WTC11 (cell line): ENCODE data around the gene TMED10. TPM values are rescaled to one million over a fixed set of nuclear protein-coding genes. Genes with fewer than 3 reads are reported as not detected.

Source experiments
- ATAC-seq: fragments of 200-7000 bp; cut with Tn5 transposase; 2 replicates; pipeline ENCODE4 v1.10.0; 2021; ENCODE audit warnings: mild to moderate bottlenecking, moderate library complexity
- CTCF ChIA-PET: fragments of 300-600 bp; sonication (Branson Sonifier 250); formaldehyde crosslinking; loops from one replicate; lab custom pipeline; 2021; ENCODE audit warnings: antibody characterized with exemption; lab: Charles Lee
- POLR2A ChIA-PET: fragments of 350-600 bp; sonication (Branson Sonifier 250); formaldehyde crosslinking; loops from one replicate; lab custom pipeline; 2021; ENCODE audit warnings: antibody characterized with exemption; lab: Charles Lee
- DNase-seq: peaks from one replicate; pipeline ENCODE4 v3.0.0; 2021; ENCODE audit warnings: low spot score
- H3K27ac Mint-ChIP-seq: 2 replicates; pipeline ENCODE4 v1.8.0; 2021; ENCODE audit warnings: mixed read lengths
- H3K27me3 Mint-ChIP-seq: 2 replicates; pipeline ENCODE4 v1.8.0; 2021; ENCODE audit warnings: low read depth, mild to moderate bottlenecking, moderate library complexity, mixed read lengths
- H3K36me3 Mint-ChIP-seq: 2 replicates; pipeline ENCODE4 v1.8.0; 2021; ENCODE audit warnings: mixed read lengths
- H3K4me1 Mint-ChIP-seq: 2 replicates; pipeline ENCODE4 v1.8.0; 2022; ENCODE audit warnings: mixed read lengths
- H3K4me3 Mint-ChIP-seq: 2 replicates; pipeline ENCODE4 v1.8.0; 2021; ENCODE audit warnings: mild to moderate bottlenecking, moderate library complexity, mixed read lengths
- H3K9me3 Mint-ChIP-seq: 2 replicates; pipeline ENCODE4 v1.8.0; 2021; ENCODE audit warnings: mixed read lengths
- AFF4 ChIP-seq: sonication (generic); formaldehyde crosslinking; IDR thresholded peaks from 2 replicates; pipeline ENCODE4 v1.8.1; 2023; ENCODE audit warnings: mild to moderate bottlenecking, missing genetic modification reagents, borderline replicate concordance
- CDX4 ChIP-seq: fragments of 250-450 bp; sonication (Bioruptor Pico); IDR thresholded peaks from 2 replicates; pipeline ENCODE4 v1.9.0; 2021; ENCODE audit warnings: moderate library complexity, mild to moderate bottlenecking, inconsistent platforms, borderline replicate concordance
- E2F4 ChIP-seq: sonication (generic); formaldehyde crosslinking; IDR thresholded peaks from 2 replicates; pipeline ENCODE4 v1.8.1; 2022; ENCODE audit warnings: low read depth, mild to moderate bottlenecking, moderate library complexity, missing genetic modification reagents, borderline replicate concordance
- ESRRA ChIP-seq: sonication (generic); formaldehyde crosslinking; IDR thresholded peaks from 2 replicates; pipeline ENCODE4 v1.8.1; 2022; ENCODE audit warnings: mild to moderate bottlenecking, missing genetic modification reagents, borderline replicate concordance
- ETV6 ChIP-seq: sonication (generic); formaldehyde crosslinking; IDR thresholded peaks from 2 replicates; pipeline ENCODE4 v1.8.1; 2022; ENCODE audit warnings: mild to moderate bottlenecking, missing genetic modification reagents
- GRHL2 ChIP-seq: fragments of 250-450 bp; sonication (Bioruptor Pico); IDR thresholded peaks from 2 replicates; pipeline ENCODE4 v1.8.0; 2022; ENCODE audit warnings: mild to moderate bottlenecking, moderate library complexity; ENCODE audit not compliant: insufficient replicate concordance, severe bottlenecking
- GTF2I ChIP-seq: fragments of 250-450 bp; sonication (Bioruptor Pico); conservative IDR thresholded peaks from 2 replicates; pipeline ENCODE4 v1.4.0; 2021; ENCODE audit warnings: mild to moderate bottlenecking
- KAT7 ChIP-seq: sonication (generic); formaldehyde crosslinking; IDR thresholded peaks from 2 replicates; pipeline ENCODE4 v1.8.1; 2023; ENCODE audit warnings: missing genetic modification reagents, mild to moderate bottlenecking, borderline replicate concordance
- MYBL2 ChIP-seq: sonication (generic); formaldehyde crosslinking; IDR thresholded peaks from 2 replicates; pipeline ENCODE4 v1.8.1; 2023; ENCODE audit warnings: mild to moderate bottlenecking, moderate library complexity, missing genetic modification reagents
- NR1H2 ChIP-seq: sonication (generic); formaldehyde crosslinking; IDR thresholded peaks from 2 replicates; pipeline ENCODE4 v1.9.0; 2021; ENCODE audit warnings: mild to moderate bottlenecking, moderate library complexity, missing genetic modification reagents
- PREB ChIP-seq: sonication (generic); formaldehyde crosslinking; IDR thresholded peaks from 2 replicates; pipeline ENCODE4 v1.8.1; 2022; ENCODE audit warnings: mild to moderate bottlenecking, missing genetic modification reagents, moderate library complexity, borderline replicate concordance
- ZNF121 ChIP-seq: sonication (generic); formaldehyde crosslinking; IDR thresholded peaks from 2 replicates; pipeline ENCODE4 v1.8.0; 2023; ENCODE audit warnings: missing genetic modification reagents
- ZNF219 ChIP-seq: sonication (generic); formaldehyde crosslinking; IDR thresholded peaks from 2 replicates; pipeline ENCODE4 v1.8.0; 2023; ENCODE audit warnings: missing genetic modification reagents, mild to moderate bottlenecking, borderline replicate concordance
- ZNF317 ChIP-seq: sonication (generic); formaldehyde crosslinking; IDR thresholded peaks from 2 replicates; pipeline ENCODE4 v1.8.1; 2023; ENCODE audit warnings: low read depth, mild to moderate bottlenecking, moderate library complexity, missing genetic modification reagents, borderline replicate concordance
- ZNF396 ChIP-seq: fragments of 250-450 bp; sonication (Bioruptor Pico); IDR thresholded peaks from 2 replicates; pipeline ENCODE4 v1.8.0; 2021; ENCODE audit warnings: mild to moderate bottlenecking, moderate library complexity, borderline replicate concordance
- ZNF416 ChIP-seq: fragments of 250-450 bp; sonication (Bioruptor Pico); IDR thresholded peaks from 2 replicates; pipeline ENCODE4 v1.9.0; 2021; ENCODE audit warnings: mild to moderate bottlenecking, inconsistent platforms
- ZNF423 ChIP-seq: fragments of 250-450 bp; sonication (Bioruptor Pico); IDR thresholded peaks from 2 replicates; pipeline ENCODE4 v2.1.2; 2022; ENCODE audit warnings: mild to moderate bottlenecking, moderate library complexity
- ZNF671 ChIP-seq: fragments of 250-450 bp; sonication (Bioruptor Pico); IDR thresholded peaks from 2 replicates; pipeline ENCODE4 v1.8.0; 2021; ENCODE audit warnings: mild to moderate bottlenecking
- total RNA-seq: library from RNA; stranded (reverse); gene quantifications from 3 replicates; pipeline ENCODE4 v1.2.3, GENCODE V29; 2021
- TF ChIP-seq, protein P1 (sequence below): sonication (generic); formaldehyde crosslinking; IDR thresholded peaks from 2 replicates; pipeline ENCODE4 v1.8.1; 2022; ENCODE audit warnings: low read depth, missing genetic modification reagents, borderline replicate concordance
- TF ChIP-seq, protein P2 (sequence below): sonication (generic); formaldehyde crosslinking; IDR thresholded peaks from 2 replicates; pipeline ENCODE4 v1.8.1; 2023; ENCODE audit warnings: mild to moderate bottlenecking, missing genetic modification reagents, moderate library complexity

Gene TMED10
- total RNA-seq, 1 experiment from 2014 or later, result 234 TPM

- TF ChIP-seq GTF2I (CRISPR knock-in tag) (no peak), KAT7 (CRISPR knock-in tag) (no peak)
Observed at GRCh38 chr14:75134644-75135043, 41.8 kb downstream of the TMED10 start (continued).

GRCh38 chr14:75133597-75133996, 42.8 kb downstream of the TMED10 start:
- POLR2A ChIA-PET, result no interaction called here
- ATAC-seq, result no peak
- no peak overlapping the region for H3K4me3 Mint-ChIP-seq
- H3K27me3 Mint-ChIP-seq, result no peaks in the 10 kb centered on the region
- CTCF ChIA-PET, result no interaction called here
- no peak for DNase-seq
- no peaks in the 10 kb centered on the region for H3K4me1 Mint-ChIP-seq
- no peak overlapping the region for H3K27ac Mint-ChIP-seq
- peaks cover 17% of the 10 kb centered on the region for H3K9me3 Mint-ChIP-seq
- H3K36me3 Mint-ChIP-seq, result peaks cover 40% of the 10 kb centered on the region
- TF ChIP-seq KAT7 (CRISPR knock-in tag) (no peak), NR1H2 (CRISPR knock-in tag) (no peak), AFF4 (CRISPR knock-in tag) (no peak), ZNF396 (CRISPR knock-in tag) (no peak), MYBL2 (CRISPR knock-in tag) (no peak), ZNF423 (CRISPR knock-in tag) (no peak), PREB (CRISPR knock-in tag) (no peak), CDX4 (CRISPR knock-in tag) (no peak), E2F4 (no peak), ETV6 (CRISPR knock-in tag) (no peak), ZNF219 (CRISPR knock-in tag) (no peak), GRHL2 (CRISPR knock-in tag) (no peak), ZNF416 (no peak), ZNF671 (no peak), ESRRA (CRISPR knock-in tag) (no peak), ZNF317 (CRISPR knock-in tag) (no peak), ZNF121 (no peak)
- TF ChIP-seq, protein P1, sequence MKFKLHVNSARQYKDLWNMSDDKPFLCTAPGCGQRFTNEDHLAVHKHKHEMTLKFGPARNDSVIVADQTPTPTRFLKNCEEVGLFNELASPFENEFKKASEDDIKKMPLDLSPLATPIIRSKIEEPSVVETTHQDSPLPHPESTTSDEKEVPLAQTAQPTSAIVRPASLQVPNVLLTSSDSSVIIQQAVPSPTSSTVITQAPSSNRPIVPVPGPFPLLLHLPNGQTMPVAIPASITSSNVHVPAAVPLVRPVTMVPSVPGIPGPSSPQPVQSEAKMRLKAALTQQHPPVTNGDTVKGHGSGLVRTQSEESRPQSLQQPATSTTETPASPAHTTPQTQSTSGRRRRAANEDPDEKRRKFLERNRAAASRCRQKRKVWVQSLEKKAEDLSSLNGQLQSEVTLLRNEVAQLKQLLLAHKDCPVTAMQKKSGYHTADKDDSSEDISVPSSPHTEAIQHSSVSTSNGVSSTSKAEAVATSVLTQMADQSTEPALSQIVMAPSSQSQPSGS, result no peak
- TF ChIP-seq, protein P2, sequence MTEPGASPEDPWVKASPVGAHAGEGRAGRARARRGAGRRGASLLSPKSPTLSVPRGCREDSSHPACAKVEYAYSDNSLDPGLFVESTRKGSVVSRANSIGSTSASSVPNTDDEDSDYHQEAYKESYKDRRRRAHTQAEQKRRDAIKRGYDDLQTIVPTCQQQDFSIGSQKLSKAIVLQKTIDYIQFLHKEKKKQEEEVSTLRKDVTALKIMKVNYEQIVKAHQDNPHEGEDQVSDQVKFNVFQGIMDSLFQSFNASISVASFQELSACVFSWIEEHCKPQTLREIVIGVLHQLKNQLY, result no peak
